ENCODE results near the gene UTY.

The UTY gene

GRCh38 chrY:13398876-13399275, 81.0 kb downstream of the UTY start:
- no peak for DNase-seq (ENCODE audit: extremely low read depth, insufficient read length)
- H3K27me3 ChIP-seq (replicated peaks; ENCODE audit: control insufficient read depth, insufficient read depth, low read length): no peaks in the 10 kb centered on the region
- H3K36me3 ChIP-seq (ENCODE audit: control insufficient read depth, insufficient read depth, low read length): no peaks in the 10 kb centered on the region
- no peak overlapping the region for H3K4me3 ChIP-seq (replicated peaks; ENCODE audit: low read depth, low read length)
- no peak for TF ChIP-seq CTCF (IDR thresholded peaks at IDR 0.05; ENCODE audit: insufficient read depth, low read length, poor library complexity, severe bottlenecking)

GRCh38 chrY:13381110-13381683, 98.6 kb downstream of the UTY start:
- Histone ChIP-seq H3K4me3 (replicated peaks; ENCODE audit: low read depth, low read length) (no peak overlapping the region), H3K27me3 (replicated peaks; ENCODE audit: control insufficient read depth, insufficient read depth, low read length) (no peaks in the 10 kb centered on the region), H3K36me3 (ENCODE audit: control insufficient read depth, insufficient read depth, low read length) (no peaks in the 10 kb centered on the region)
- no peak for DNase-seq (ENCODE audit: extremely low read depth, insufficient read length)
- no peak for TF ChIP-seq CTCF (IDR thresholded peaks at IDR 0.05; ENCODE audit: insufficient read depth, low read length, poor library complexity, severe bottlenecking)

GRCh38 chrY:13370868-13371800, 108.7 kb downstream of the UTY start:
- H3K4me3 ChIP-seq (replicated peaks; ENCODE audit: low read depth, low read length): no peak overlapping the region
- H3K36me3 ChIP-seq (ENCODE audit: control insufficient read depth, insufficient read depth, low read length): no peaks in the 10 kb centered on the region
- no peaks in the 10 kb centered on the region for H3K27me3 ChIP-seq (replicated peaks; ENCODE audit: control insufficient read depth, insufficient read depth, low read length)
- DNase-seq (ENCODE audit: extremely low read depth, insufficient read length): no peak
- TF ChIP-seq CTCF (IDR thresholded peaks at IDR 0.05; ENCODE audit: insufficient read depth, low read length, poor library complexity, severe bottlenecking): no peak

GRCh38 chrY:13370245-13370644, 109.6 kb downstream of the UTY start:
- Histone ChIP-seq H3K36me3 (ENCODE audit: control insufficient read depth, insufficient read depth, low read length) (no peaks in the 10 kb centered on the region), H3K27me3 (replicated peaks; ENCODE audit: control insufficient read depth, insufficient read depth, low read length) (no peaks in the 10 kb centered on the region), H3K4me3 (replicated peaks; ENCODE audit: low read depth, low read length) (no peak overlapping the region)
- TF ChIP-seq CTCF (IDR thresholded peaks at IDR 0.05; ENCODE audit: insufficient read depth, low read length, poor library complexity, severe bottlenecking): no peak
- no peak for DNase-seq (ENCODE audit: extremely low read depth, insufficient read length)

GRCh38 chrY:13368513-13368845, 111.4 kb downstream of the UTY start:
- H3K27me3 ChIP-seq (replicated peaks; ENCODE audit: control insufficient read depth, insufficient read depth, low read length): no peaks in the 10 kb centered on the region
- TF ChIP-seq CTCF (IDR thresholded peaks at IDR 0.05; ENCODE audit: insufficient read depth, low read length, poor library complexity, severe bottlenecking): no peak
- no peaks in the 10 kb centered on the region for H3K36me3 ChIP-seq (ENCODE audit: control insufficient read depth, insufficient read depth, low read length)
- no peak overlapping the region for H3K4me3 ChIP-seq (replicated peaks; ENCODE audit: low read depth, low read length)
- DNase-seq (ENCODE audit: extremely low read depth, insufficient read length): no peak

Measured in GM06990 (cell line).